HG02798 (cell line): ENCODE data around the gene SNRPD2.

Source experiments
- ATAC-seq: cut with Tn5 transposase; IDR thresholded peaks from one replicate; pipeline ENCODE4 v1.9.1; 2021; ENCODE audit warnings: mild to moderate bottlenecking; ENCODE audit not compliant: unreplicated experiment, poor library complexity

Gene SNRPD2

DNA sequence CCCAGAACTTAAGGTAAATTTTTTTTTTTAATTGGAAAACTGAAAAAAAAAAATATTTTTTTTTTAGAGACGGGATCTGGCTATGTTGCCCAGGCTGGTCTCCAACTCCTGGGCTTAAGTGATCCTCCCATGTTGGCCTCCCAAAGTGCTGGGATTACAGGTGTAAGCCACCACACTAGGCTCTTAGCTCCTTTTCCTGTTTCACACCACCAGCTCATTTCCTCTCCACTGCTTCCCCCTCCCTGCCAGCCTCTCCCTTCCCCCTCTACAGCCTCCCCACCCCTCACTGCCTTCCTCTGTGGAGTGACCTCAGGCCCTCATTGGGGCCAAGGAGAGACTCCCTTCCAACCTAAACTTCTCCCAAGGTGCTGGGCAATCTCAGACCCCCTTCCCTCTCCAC lies 28.0 kb downstream of the SNRPD2 start:
- ATAC-seq, result no peak

DNA sequence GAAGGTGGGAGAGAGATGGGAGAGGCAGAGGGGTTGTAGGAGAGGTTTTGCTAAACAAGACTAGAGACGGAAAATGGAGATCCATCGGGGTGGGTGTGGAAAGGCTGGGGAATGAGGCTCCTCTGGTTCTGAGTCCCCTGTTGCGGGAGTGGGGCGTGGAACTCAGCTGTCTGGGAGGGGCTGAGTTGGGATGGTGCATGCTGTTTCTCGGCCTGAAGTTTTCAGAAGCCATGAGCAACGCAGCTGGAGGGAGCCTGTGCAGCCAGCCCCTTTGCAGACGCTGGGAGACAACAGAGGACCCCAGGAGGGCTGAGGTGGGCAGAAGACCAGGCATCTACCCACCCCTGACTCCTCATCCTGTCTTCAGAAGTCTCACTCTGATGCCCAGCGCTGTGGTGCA lies 31.1 kb downstream of the SNRPD2 start:
- no peak for ATAC-seq

DNA sequence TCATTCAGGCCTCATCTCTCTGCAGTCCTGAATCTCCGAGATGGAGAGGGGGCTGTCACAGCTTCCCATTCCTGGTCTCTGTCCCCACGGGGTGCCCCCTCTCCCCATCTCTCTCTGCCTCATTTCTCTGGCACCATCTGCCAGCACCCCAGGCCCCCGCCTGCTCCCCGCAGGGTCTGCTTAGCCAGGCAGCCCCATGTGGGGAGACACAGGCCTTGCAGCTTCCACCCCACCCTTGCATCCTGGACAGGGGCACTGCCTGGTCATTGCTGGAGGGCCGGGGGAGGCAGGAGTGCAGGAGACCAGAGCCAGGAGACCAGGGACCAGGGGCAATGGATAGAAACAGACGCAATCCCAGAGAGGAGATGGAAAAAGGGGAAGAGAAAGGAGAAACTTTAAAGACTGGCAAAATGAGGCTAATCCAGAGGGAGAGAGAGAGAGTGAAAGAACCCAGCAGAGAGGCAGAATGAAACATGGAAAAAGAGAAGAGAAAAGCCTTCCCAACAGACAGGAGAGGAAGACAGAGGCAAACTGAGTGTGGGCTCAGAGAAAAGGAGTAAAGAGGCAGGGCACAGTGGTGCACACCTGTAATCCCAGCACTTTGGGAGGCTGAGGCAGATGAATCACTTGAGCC lies 32.5 kb downstream of the SNRPD2 start:
- no peak for ATAC-seq

DNA sequence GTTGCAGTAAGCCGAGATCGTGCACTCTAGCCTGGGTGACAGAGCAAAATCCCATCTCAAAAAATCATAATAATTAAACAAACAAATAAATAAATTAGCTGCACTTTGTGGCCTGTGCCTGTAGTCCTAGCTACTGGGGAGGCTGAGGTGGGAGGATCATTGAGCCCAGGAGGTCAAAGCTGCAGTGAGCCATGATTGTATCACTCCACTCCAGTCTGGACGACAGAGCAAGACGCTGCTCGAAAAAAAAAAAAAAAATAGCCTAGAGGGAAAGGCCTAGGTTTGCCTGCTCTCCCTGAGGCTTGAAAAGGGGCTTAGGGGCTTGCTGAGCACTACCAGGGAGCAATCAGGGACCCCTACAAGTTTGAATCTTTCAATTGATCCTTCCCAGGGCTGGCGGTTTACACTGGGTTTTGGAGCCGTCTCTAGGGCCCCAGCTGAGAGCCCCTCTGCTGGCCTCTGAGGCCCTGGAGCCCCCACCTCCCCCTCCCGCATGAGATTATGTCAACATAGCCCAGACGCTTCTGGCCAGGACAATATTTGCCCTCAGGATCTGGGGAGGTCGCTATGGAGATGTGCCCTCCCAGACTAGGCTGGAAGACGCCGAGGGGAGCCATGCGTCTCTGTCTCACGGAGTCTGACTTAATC lies 34.1 kb downstream of the SNRPD2 start:
- ATAC-seq, result no peak

DNA sequence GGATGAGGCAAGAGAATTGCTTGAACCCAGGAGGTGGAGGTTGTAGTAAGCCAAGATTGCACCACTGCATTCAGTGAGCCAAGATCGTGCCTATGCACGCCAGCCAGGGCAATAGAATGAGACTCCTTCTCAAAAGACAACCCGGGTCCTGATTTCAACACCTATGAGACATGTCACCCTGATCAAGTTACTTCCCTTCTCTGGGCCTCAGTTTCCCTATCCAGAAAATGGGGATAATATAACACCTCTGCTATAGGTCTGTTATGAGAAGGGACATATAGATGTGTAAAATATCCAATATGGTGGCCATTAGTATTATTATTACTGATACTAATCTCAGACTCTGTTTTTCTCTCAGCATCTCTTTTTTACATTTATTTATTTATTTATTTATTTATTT lies 36.7 kb downstream of the SNRPD2 start:
- ATAC-seq, result no peak

DNA sequence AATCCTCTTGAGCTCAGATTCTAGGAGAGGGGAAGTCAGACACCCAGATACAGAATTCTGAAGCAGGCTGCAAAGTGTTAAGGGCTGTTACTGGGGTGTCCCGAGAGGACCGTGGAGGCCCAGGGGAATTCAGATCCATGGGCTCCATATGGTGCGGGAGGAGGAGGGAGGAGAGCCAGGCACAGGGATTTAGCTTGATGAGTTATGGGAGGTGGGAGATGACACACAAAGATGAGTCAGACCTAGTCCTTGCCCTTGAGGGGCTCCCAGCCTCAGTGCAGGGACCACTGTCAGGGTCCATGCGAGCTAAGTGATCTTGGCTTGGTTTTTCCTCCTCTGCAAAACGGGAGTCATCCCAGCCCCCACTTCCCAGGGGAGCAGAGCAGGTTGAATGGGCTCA lies 38.1 kb downstream of the SNRPD2 start:
- ATAC-seq, result no peak

DNA sequence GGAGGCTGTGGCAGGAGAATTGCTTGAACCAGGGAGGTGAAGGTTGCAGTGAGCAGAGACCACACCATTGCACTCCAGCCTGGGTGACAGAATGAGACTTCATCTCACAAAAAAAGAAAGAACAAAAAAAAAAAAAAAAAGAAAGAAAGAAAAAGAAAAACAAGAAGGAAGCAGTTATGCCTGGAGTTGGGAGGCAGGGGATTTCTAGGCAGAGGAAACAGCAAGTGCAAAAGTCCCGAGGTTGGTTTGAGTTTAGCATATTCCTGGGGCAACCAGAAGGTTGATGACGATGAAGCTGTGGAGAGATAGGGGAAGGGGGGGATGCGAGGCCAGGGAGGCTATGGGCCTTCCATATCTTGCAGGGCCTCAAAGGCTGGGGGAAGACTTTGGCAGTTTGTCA lies 41.0 kb downstream of the SNRPD2 start:
- ATAC-seq, result no peak

DNA sequence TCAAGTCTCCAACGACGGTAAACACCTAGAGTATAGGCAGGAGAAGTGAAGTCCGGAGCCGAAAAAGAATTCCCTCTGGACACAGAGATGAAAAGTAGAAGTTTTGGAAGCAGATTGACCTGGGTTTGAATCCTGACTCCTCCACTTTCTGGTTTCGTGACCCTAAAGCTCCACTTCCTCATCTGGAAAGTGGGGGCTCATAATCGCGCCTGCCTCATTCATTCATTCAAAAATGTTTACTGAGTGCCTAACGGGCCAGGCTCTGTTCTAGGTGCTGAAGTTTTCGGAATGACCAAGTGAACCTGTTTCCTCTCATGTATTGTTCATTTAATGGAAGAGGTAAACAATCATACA lies 45.4 kb downstream of the SNRPD2 start:
- no peak for ATAC-seq

DNA sequence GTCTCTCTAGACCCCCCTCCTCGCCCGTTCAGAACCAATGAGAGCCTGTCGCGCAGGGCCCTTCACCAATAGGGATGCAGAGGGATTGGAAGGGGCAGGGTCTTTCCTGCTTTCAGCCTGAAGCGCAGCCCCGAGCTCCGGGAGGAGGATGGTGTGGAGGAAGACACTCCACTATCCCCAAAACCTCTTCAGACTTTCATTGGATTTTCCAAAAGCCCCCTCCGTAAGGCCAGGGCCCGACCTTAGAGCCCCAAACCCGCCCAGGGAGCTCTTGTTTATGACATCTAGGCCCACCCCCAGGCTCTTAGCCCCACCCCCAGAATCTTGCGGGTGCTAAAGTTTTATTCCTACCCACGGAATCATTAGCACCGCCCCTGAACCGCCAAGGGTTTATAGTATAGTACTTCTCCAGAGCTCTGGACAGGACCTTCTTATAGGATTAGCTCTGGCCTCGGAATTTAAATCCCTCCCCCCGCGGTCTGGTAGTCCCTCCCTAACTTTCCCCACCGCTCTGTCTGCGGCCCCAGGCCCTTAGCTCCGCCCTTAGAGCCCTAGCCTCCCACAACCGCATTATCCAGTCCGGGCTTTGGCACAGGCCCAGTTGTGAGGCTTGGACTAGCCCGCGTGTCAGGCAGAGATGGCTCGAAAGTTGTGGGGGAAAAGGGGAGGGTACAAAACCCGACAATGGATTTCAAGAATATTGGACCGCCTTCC lies 46.0 kb downstream of the SNRPD2 start:
- ATAC-seq, result peak; percentile 35

DNA sequence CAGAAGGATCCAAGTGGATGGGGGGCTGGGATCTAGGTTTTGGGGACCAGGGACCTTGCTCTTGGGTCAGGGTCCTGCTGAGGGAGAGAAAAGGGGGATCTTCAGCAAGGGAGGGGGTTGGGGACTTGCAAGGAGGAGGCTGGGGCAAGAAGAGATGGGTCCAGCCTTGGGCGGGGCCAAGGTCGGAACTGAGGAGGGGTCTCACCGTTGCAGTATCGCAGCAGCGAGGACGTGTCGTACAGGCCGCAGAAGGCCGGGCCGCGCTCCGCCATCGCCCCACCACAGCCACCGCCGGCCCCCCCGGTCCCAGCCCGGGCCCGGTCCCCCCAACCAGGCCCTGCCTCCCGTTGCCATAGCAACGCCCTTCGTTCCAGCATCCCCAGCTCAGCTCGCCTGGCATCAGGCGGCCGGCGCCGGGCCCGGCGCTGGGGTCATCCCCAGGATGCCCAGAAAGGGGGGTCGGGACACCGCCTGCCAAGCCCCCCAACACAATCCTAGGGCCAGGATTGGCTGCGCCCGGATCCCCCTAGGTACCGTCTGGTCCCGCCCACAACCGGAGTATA lies 46.6 kb downstream of the SNRPD2 start:
- no peak for ATAC-seq

DNA sequence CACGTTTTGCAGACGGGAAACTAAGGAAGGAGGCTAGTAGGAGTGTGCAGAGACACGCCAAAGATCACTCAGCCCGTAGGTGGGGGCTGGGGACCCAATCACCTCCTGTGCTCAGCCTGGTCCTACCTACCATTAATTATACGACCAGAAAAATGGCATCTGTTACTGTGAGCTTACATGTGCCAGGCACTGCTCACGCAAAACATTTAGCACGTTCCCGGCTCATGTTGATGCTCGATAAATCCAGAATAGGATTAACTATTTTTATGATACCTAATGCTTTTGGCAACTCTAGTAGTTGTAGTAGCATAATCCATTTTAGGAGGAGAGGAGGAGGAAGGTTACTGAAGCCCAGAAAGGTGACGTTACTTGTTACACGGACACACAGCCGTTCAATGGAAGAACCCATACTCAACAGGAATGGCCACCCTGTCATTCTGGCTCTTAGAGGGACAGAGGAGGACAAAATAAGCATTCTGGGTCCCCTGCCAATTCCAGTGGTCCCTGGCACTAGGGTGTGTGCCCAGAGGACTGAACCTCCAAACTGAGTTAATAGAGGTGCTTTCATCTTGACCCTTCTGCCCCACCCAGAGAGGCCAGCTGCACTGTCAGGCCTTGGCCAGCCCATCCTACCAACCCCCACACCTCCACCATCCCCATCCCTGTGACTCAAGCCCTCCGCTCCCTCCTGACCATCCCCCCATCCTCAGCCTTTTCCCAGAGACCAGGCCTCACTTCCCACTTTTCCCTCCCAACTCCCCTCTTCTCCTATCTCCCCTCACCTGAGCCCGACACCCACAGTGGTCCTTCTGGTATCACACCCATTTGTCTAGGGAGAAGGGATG lies 47.6 kb downstream of the SNRPD2 start:
- ATAC-seq, result no peak

DNA sequence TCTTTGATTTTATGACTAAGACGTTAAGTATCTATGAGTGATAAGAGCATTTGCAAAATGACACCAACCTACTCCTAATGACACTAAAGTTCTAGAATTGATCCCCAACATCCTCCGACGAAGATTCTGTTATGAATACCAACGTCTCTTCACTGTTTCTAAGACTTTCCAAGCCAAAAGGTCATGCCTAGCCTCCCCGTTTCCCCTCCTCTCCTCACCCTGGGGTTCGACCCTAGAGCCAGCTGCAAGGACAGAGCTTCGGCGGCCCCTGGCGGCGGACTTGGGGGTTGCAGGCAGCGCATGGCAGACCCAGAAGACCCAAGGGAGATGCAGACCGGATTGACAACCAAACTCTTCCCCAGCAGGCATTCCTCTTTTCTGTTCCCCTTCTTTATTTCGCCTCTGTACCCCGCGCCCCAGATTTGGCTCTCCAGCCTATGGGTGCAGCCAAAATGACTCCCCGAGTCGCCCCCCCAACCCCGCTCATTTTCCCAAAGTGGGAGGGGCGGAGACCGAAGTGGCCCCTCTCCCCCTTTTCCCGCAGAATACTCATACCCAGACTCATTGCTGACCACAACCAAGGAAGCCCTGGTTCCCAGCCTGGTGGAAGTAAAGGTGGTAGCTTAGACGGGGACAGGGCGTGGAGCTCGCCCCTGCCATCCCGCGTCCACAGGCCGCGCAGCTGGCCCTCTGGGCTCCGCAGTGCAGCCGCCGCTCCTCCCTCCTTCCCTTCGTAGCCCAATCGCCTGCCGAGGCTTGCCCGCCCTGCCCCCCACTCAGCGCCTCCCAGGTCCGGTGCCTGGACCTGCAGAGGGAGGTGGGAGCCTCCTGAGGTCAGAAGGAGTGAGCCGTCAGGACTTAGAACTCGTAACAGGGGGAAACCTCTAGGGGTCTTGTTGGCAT lies 48.5 kb downstream of the SNRPD2 start:
- ATAC-seq, result peak; percentile 21

DNA sequence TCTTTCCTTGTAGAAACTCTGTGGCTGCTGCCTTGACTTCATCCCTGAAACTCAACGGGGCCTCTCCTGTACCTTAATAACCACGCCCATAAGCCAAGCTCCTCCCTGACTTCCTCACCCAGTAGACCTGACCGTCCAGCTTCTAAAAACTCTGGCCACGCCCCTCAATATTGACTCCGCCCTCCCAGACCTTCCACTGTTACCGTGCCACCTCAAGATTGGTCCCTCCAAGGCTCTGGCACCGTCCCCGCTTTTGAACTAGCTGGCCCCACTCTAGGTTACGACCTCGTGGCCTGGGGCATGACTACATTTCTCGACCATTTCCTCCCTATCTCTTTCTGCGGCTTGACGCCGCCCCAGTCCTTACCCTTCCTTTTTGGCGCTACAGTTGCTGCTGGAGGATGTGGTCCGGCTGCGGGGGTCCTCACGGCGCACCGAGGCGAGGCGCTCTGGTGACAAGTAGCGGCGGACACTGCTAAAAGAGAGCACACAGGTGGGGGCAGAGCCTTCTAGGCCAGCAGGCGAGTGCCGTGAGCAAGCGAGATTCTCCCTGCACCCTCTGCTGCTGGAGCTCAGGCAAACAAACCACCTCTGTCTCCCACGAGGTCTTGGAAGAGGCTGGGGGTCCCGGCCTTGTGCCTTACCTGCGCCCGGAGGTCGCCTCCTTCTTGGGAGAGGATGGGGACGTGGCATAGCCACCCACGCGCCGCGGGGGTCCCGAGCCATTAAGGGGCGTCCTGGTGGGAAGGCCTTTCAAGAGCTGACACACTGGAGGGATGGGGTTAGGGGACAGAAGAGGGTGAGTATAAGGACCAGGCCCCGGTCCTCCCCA lies 50.3 kb downstream of the SNRPD2 start:
- ATAC-seq, result peak; percentile 50

DNA sequence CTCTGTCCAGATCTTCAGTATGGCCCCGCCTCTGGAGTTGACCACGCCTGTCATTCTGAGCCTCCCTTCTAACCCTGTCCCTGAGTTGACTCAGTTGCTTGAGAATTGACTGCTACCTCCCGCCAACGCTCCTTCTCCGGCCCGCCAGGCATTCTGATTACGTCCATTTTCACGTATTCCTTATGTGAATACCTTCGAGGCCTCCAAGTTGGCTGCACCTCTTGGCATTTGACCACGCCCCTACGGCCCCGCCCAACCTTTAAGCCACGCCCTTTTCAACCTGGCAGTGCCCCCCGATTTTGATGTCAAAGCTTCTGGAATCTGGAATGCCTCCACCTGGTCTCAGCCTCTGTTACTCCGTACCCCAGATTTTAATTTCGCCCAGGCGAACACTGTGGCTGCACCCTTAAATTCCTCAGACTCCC lies 50.9 kb downstream of the SNRPD2 start:
- no peak for ATAC-seq

DNA sequence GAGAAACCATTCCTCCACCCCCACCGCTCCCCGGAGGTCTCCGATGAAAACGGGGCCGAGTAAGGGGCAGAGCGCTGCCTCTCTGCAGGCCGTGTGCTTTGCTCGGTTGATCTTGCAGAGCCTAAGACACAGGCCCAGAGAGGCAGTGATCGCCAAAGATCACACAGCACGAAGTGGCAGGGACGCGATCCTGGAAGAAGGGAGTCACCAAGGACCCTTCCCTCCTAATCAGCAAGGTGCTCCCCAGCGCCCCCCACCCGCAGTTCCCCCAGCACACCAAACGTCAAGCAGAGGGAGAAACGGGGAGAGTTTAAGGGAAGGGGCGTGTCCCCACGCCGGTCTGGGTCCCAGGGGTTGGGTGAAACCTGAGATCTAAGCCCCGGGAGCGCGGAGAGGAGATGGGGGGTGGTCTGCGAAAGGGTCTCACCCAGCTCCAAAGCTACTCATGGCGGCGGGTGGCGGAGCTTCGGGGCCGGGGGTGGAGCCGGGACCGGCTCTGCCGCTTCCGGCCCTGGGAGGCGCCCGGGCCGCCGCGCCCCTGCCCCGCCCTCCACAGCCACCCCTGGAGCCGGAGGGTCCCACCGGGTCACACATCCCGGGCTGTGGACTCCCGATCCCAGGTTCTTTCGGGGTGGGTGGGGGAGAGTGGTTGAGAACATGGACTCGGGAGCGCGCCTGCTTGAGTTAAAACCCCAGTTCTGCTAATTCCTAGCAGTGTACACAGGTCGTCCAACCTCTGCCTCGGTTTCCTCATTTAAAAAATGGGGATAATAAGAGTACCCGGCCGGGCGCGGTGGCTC lies 52.6 kb downstream of the SNRPD2 start, which contains the start of gene EML2:
TSS of gene EML2 (minus strand) at position 468 of the 800 bp plus-strand sequence. CDS start at position 447, 21 bp downstream.
- ATAC-seq, result no peak

DNA sequence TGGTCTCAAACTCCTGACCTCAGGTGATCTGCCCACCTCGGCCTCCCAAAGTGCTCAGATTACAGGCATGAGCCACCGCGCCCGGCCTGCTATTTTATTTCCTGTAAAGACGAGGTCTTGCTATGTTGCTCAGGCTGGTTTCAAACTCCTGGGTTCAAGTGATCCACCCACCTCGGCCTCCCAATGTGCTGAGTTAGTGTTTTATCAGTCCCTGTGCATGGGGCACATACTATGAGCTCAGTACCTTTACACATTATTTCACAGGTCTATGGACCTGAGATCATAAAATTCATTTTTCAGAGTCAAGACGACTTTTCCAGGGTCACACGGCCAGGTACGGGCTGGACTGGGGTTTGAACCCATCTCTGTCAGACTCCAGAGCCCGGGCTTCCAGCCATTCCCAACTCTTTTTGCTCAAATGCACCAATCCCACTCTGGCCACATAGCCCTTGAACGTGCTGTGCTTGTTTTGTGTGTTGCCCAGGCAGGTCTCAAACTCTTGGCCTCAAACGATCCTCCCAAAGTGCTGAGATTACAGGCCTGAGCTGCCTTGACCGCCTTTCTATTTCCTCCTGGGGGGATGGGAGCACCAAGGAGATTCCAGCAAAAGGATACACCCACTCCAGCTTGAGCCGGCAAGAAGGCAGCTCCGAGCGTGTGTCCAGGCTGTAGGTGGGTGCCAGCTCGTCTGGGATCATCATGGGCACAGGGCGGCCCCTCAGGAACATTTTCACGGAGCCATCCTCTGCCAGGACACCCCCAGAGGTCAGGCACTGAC lies 53.7 kb downstream of the SNRPD2 start:
- no peak for ATAC-seq
